T-helper 9 cell (primary cell): ENCODE data around the gene PCDHGA10.
"Not testable (repeated sequence)": the region's sequence is repeated elsewhere in the genome, so short reads cannot be mapped to it uniquely, and the experiment has no call there.

Experiments
- DNase-seq: peaks from one replicate; pipeline ENCODE4 v3.0.0-alpha.2; 2020
- total RNA-seq, 2 donors: gene quantifications; one replicate each; lab custom pipeline; 2026; lab: John Stamatoyannopoulos, UW

PCDHGA10 gene
- 0.28 to 0.48 reads per million in 2 donors for total RNA-seq

DNA sequence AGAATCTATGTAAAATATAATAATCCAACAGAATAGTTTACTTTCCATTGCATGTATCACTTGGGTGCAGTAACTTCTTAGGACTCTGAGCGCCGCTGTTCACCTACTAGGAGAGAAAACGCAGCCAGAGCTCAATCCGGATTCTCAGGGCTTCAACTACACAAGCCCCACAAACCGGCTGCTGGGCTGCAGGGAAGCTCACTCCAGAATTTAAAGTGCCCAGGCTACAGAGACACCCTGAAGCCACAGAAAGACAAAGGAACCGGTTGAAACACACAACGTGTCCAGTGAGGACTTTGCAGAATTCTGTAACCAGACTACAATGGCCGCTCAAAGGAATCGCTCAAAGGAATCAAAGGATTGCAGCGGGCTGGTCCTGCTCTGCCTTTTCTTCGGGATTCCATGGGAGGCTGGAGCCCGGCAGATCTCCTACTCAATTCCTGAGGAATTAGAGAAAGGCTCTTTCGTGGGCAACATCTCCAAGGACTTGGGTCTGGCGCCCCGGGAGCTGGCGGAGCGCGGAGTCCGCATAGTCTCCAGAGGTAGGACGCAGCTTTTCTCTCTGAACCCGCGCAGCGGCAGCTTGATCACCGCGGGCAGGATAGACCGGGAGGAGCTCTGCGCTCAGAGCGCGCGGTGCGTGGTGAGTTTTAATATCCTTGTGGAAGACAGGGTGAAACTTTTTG is at the start of gene PCDHGA10:
Gene PCDHGA10 (plus strand): TSS at position 134 of the 686 bp plus-strand sequence. CDS start 189 bp downstream, at position 323.
- DNase-seq: peak; percentile 30

DNA sequence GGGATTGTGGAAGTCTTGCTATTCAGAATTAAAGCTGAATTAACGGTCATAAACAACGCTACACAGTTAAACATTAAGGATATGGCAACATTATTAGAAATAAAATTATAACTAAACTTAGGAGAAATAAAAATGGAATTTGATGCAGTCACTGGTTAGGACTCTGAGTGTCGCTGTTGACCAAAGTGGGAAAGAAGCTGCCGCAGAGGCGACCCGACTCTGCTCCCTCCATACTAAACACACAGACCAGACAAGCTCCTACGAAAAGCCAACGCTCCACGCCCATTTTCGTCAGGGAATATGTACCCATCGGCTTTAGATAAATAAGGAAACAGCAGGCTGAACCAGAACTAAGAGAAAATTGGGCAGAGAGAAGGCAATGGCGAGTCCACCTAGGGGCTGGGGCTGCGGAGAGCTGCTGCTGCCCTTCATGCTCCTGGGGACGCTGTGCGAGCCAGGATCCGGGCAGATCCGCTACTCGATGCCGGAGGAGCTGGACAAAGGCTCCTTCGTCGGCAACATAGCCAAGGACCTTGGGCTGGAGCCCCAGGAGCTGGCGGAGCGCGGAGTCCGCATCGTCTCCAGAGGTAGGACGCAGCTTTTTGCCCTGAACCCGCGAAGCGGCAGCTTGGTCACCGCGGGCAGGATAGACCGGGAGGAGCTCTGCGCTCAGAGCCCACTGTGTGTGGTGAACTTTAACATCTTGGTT is 48.7 kb upstream of the PCDHGA10 start, which contains the start of gene PCDHGA5:
Gene PCDHGA5 (plus strand): TSS at position 211 of the 709 bp plus-strand sequence. CDS start 169 bp downstream, at position 380.
- no peak for DNase-seq

DNA sequence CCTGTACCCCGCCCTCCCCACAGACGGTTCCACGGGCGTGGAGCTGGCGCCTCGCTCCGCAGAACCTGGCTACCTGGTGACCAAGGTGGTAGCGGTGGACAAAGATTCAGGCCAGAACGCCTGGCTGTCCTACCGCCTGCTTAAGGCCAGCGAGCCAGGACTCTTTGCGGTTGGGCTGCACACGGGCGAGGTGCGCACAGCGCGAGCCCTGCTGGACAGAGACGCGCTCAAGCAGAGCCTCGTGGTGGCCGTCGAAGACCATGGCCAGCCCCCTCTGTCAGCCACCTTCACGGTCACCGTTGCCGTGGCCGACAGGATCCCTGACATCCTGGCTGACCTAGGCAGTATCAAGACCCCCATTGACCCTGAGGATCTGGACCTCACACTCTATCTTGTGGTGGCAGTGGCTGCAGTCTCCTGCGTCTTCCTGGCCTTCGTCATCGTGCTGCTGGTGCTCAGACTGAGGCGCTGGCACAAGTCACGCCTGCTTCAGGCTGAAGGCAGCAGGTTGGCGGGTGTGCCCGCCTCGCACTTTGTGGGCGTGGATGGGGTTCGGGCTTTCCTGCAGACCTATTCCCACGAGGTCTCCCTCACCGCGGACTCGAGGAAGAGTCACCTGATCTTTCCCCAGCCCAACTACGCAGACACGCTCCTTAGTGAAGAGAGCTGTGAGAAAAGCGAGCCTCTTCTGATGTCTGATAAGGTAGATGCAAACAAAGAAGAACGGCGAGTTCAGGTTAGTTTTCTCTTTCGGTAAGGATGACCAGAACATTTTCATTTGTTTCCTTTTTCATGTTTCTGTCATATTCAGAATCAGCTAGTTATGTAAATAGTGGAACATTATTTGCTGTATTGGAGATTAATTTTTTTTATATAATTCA is 46.5 kb upstream of the PCDHGA10 start:
- DNase-seq: no peak

DNA sequence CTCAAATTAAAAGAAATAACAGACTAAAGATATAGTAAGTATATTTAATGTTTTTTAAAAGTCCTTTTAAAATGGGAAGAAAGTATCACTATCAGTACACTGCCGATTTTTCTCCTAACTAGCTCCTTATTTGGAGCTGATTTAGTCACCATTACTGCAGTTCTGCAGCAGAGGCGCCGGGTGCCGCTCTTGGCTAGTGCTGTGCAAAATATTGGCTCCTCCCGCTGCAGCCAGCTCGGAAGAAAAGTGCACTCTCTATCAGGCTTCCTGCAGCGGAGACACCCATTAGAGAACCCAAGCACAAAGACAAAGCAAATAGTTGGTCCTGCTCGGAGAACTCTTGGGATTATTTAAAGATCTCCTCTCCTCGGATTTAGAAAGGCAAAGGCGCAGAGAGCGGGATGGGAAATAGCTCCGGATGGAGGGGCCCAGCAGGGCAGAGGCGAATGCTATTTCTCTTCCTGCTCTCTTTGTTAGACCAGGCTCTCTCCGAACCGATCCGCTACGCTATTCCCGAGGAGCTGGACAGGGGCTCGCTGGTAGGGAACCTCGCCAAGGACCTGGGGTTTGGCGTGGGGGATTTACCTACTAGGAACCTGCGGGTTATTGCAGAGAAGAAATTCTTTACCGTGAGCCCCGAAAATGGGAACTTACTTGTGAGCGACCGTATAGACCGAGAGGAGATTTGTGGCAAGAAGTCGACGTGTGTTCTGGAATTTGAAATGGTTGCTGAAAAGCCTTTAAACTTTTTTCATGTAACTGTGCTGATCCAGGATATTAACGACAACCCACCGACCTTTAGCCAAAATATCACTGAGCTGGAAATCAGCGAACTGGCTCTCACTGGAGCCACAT is 42.6 kb upstream of the PCDHGA10 start, which contains the start of gene PCDHGB3:
Gene PCDHGB3 (plus strand): TSS at position 249 of the 855 bp plus-strand sequence. CDS start 153 bp downstream, at position 402.
- peak; percentile 13 for DNase-seq

DNA sequence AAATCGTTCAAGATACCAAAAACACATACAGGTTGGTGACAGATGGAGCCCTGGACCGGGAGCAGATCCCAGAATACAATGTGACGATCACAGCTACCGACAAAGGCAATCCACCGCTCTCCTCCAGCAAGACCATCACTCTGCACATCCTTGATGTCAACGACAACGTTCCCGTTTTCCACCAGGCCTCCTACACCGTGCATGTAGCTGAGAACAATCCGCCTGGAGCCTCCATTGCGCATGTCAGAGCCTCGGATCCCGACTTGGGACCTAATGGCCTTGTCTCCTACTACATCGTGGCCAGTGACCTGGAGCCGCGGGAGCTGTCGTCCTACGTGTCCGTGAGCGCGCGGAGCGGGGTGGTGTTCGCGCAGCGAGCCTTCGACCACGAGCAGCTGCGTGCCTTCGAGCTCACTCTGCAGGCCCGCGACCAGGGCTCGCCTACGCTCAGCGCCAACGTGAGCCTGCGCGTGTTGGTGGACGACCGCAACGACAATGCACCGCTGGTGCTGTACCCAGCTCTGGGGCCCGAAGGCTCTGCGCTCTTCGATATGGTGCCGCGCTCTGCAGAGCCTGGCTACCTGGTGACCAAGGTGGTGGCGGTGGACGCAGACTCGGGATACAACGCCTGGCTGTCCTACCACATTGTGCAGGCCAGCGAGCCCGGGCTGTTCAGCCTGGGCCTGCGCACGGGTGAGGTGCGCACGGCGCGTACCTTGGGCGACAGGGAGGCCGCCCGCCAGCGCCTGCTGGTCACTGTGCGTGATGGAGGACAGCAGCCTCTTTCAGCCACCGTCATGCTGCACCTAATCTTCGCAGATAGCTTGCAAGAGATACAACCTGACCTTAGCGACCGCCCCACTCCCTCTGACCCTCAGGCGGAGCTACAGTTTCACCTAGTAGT is 41.0 kb upstream of the PCDHGA10 start:
- DNase-seq: no peak

DNA sequence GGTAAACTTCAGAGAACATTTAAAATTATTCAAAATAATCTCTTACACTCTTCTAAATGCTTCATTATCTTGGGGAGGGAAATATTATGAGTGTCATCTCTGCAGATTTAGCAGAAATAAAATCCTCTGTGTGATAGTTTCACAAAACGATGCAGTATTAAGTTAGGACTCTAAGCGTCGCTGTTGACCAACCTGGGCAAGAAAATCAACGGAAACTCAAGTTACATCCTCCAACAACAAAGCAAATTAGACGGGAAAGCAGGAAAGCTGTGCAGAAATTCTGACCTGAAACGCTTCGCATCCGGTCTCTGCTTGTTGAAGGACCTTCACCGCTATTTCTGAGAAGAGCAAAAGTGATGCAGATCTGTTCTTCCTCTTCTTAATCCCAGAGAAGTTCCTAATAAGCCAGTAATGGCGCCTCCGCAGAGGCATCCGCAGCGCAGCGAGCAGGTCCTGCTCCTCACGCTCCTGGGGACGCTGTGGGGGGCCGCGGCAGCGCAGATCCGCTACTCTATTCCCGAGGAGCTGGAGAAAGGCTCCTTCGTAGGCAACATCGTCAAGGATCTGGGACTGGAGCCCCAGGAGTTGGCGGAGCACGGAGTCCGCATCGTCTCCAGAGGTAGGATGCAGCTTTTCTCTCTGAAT is 39.0 kb upstream of the PCDHGA10 start, which contains the start of gene PCDHGA6:
Gene PCDHGA6 (plus strand): TSS at position 219 of the 645 bp plus-strand sequence. CDS start 193 bp downstream, at position 412.
- no peak for DNase-seq

DNA sequence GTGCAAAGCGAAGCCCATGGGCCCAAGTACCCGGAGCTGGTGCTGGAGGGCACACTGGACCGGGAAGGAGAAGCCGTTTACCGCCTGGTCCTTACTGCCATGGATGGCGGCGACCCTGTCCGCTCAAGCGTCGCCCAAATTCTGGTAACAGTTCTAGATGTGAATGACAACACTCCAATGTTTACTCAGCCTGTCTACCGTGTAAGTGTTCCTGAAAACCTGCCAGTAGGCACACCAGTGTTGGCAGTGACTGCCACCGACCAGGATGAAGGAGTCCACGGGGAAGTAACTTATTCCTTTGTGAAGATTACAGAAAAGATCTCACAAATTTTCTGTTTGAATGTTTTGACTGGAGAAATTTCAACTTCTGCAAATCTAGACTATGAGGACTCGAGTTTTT is 38.2 kb upstream of the PCDHGA10 start:
- no peak for DNase-seq

DNA sequence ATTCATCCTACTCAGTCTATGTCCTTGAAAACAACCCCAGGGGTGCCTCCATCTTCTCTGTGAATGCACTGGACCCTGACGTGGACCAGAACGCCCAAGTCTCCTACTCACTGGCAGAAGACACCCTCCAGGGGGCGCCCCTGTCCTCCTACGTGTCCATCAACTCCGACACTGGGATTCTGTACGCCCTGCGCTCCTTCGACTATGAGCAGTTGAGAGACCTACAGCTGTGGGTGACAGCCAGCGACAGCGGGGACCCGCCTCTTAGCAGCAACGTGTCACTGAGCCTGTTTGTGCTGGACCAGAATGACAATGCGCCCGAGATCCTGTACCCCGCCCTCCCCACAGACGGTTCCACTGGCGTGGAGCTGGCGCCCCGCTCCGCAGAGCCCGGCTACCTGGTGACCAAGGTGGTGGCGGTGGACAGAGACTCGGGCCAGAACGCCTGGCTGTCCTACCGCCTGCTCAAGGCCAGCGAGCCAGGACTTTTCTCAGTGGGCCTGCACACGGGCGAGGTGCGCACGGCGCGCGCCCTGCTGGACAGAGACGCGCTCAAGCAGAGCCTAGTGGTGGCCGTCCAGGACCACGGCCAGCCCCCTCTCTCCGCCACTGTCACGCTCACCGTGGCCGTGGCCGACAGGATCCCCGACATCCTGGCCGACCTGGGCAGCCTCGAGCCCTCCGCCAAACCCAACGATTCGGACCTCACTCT is 37.2 kb upstream of the PCDHGA10 start:
- not testable (repeated sequence) for DNase-seq

DNA sequence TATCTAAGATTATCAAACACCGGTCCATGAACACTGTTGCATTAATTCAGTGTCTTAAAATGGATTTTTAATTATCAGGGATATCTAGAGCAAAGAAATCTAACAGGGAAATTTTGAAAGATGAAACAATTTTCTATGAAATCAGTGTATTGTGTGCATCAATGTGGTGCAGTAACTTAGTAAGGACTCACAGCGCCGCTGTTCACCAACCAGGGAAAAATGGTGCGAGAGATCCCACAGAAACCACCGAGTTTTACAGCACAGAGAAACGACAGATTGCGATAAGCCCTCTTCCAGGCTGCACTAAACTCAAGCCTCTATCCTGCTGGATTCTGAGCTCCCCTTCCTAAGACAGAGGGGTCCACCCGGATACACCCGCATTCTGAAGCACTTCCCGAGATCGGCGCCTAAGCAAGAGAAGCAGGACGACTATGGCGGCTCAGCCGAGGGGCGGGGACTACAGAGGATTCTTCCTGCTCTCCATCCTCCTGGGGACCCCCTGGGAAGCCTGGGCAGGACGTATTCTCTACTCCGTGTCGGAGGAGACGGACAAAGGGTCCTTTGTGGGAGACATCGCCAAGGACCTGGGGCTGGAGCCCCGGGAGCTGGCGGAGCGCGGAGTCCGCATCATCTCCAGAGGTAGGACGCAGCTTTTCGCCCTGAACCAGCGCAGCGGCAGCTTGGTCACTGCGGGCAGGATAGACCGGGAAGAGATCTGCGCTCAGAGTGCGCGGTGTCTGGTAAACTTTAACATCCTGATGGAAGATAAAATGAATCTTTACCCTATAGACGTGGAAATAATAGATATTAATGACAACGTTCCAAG is 30.1 kb upstream of the PCDHGA10 start, which contains the start of gene PCDHGA7:
Gene PCDHGA7 (plus strand): TSS at position 274 of the 826 bp plus-strand sequence. CDS start 158 bp downstream, at position 432.
- no peak for DNase-seq

DNA sequence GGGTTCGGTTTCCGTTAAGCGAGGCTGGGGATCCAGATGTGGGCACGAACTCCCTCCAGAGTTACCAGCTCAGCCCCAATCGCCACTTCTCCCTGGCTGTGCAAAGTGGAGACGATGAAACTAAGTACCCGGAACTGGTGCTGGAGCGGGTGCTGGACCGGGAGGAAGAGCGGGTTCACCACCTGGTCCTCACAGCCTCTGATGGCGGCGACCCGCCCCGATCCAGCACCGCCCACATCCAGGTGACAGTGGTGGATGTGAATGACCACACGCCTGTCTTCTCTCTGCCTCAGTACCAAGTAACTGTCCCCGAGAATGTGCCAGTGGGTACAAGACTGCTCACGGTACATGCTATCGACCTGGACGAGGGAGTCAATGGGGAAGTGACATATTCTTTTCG is 29.4 kb upstream of the PCDHGA10 start:
- DNase-seq: no peak

DNA sequence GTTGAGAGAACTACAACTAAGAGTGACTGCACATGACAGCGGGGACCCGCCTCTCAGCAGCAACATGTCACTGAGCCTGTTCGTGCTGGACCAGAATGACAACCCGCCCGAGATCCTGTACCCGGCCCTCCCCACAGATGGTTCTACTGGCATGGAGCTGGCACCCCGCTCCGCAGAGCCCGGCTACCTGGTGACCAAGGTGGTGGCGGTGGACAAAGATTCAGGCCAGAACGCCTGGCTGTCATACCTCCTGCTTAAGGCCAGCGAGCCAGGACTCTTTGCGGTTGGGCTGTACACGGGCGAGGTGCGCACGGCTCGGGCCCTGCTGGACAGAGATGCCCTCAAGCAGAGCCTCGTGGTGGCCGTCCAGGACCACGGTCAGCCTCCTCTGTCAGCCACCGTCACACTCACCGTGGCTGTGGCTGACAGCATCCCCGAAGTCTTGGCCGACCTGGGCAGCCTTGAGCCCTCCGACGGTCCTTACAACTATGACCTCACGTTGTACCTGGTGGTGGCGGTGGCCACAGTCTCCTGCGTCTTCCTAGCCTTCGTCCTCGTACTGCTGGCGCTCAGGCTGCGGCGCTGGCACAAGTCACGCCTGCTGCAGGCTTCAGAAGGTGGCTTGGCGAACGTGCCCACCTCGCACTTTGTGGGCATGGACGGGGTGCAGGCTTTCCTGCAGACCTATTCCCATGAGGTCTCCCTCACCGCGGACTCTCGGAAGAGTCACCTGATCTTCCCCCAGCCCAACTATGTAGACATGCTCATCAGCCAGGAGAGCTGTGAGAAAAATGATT is 28.1 kb upstream of the PCDHGA10 start:
- DNase-seq: no peak

DNA sequence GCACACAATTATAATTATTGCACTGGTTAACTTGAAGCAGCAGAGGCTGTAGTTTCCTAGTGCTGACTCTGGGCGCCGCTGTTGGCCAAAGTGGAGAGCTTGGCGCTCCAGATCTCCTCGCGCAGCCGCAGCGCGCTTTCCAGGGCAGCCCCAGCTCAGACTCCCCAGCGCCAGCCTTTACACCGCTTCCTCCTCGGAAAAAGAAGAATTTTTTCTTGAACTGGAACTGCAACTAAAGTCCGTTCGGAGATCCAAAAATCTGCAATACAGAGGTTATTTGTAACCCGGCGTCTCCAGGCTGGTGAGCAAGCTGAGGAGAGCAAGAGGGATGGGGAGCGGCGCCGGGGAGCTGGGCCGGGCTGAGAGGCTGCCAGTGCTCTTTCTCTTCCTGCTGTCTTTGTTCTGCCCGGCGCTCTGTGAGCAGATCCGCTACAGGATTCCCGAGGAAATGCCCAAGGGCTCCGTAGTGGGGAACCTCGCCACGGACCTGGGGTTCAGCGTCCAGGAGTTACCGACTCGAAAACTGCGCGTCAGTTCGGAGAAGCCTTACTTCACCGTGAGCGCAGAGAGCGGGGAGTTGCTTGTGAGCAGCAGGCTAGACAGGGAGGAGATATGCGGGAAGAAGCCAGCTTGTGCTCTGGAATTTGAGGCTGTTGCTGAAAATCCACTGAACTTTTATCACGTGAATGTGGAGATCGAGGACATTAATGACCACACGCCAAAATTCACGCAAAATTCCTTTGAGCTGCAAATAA is 25.1 kb upstream of the PCDHGA10 start, which contains the start of gene PCDHGB4:
Gene PCDHGB4 (plus strand): TSS at position 142 of the 755 bp plus-strand sequence. CDS start 187 bp downstream, at position 329.
- not testable (repeated sequence) for DNase-seq

DNA sequence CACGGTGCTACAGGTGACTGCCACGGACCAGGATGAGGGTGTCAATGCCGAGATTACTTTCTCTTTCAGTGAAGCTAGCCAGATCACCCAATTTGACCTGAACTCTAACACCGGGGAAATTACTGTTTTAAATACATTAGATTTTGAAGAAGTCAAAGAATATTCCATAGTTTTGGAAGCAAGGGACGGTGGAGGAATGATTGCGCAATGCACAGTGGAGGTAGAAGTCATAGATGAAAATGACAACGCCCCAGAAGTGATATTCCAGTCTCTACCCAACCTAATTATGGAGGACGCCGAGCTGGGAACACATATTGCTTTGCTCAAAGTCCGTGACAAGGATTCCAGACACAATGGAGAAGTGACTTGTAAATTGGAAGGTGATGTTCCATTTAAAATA is 24.1 kb upstream of the PCDHGA10 start:
- DNase-seq: no peak

DNA sequence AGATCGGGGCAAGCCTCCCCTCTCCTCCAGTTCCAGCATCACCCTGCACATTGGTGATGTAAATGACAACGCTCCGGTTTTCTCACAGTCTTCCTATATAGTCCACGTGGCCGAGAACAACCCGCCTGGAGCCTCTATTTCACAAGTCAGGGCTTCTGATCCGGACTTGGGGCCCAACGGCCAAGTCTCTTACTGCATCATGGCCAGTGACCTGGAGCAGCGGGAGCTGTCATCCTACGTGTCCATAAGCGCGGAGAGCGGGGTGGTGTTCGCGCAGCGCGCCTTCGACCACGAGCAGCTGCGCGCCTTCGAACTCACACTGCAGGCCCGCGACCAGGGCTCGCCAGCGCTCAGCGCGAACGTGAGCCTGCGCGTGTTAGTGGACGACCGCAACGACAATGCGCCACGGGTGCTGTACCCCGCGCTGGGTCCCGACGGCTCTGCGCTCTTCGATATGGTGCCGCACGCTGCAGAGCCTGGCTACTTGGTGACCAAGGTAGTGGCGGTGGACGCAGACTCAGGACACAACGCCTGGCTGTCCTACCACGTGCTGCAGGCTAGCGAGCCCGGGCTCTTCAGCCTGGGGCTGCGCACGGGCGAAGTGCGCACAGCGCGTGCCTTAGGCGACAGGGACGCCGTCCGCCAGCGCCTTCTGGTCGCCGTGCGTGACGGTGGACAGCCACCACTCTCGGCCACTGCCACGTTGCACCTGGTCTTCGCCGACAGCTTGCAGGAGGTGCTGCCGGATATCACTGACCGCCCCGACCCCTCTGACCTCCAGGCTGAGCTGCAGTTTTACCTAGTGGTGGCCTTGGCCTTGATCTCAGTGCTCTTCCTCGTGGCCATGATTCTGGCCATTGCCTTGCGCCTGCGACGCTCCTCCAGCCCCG is 23.4 kb upstream of the PCDHGA10 start:
- no peak for DNase-seq

DNA sequence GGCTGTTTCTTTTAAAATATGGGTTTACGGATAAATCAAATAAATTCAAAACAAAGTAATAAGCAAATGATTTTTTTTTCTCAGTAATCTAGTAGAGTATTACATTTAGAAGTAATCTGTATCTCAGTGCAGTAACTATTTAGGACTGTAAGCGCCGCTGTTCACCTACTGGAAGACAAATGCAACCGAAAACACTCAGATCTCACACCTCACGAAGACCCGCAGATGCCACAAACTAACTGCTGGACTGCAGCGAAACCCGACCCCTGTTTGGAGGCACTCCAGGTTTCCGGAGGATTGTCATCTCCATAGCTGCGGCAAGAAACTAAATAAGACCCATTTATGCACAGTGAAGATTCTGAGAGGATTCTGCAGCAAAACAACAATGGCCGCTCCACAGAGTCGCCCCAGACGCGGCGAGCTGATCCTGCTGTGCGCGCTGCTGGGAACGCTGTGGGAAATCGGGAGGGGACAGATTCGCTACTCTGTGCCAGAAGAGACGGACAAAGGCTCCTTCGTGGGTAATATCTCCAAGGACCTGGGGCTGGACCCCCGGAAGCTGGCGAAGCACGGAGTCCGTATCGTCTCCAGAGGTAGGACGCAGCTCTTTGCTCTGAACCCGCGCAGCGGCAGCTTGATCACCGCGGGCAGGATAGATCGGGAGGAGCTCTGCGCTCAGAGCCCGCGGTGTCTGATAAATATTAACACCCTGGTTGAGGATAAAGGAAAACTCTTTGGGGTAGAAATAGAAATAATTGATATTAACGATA is 20.2 kb upstream of the PCDHGA10 start, which contains the start of gene PCDHGA8:
Gene PCDHGA8 (plus strand): TSS at position 205 of the 770 bp plus-strand sequence. CDS start 181 bp downstream, at position 386.
- DNase-seq: no peak
